Thoracic aorta (tissue), 2 donors: ENCODE data around the gene PGC. TPM values are rescaled to one million over a fixed set of nuclear protein-coding genes. Genes with fewer than 3 reads are reported as not detected.
A peak's percentile ranks its signal among the peaks of the same experiment; 100 is the strongest.

Experiments
- ATAC-seq: fragments of 150-250 bp; one replicate; pipeline ENCODE4 v1.8.0; 2017; ENCODE audit warnings: low read depth; ENCODE audit not compliant: insufficient number of reproducible peaks, low FRiP score
- DNase-seq: peaks from one replicate; pipeline ENCODE4 v3.0.0-alpha.2; 2020; ENCODE audit warnings: low spot score
- H3K27ac ChIP-seq, 2 donors: fragments of 200-600 bp; sonication (generic); 1 replicate in 1 of 2; 2 replicates in 1 of 2; pipeline ENCODE4 v1.5.1; 2016; ENCODE audit warnings: mild to moderate bottlenecking in 2 of 2, moderate library complexity in 2 of 2
- H3K27me3 ChIP-seq: fragments of 200-600 bp; sonication (generic); replicated peaks from 2 replicates; pipeline ENCODE4 v1.6.0; 2016; ENCODE audit warnings: mild to moderate bottlenecking; ENCODE audit not compliant: insufficient read depth
- H3K36me3 ChIP-seq: fragments of 200-600 bp; sonication (generic); one replicate; pipeline ENCODE4 v1.5.1; 2016
- H3K4me1 ChIP-seq, 2 donors: fragments of 200-600 bp; sonication (generic); 1 replicate in 1 of 2; 2 replicates in 1 of 2; pipeline versions ENCODE4 v1.5.1 to v1.6.0; 2016; ENCODE audit warnings: low read depth in 2 of 2, mild to moderate bottlenecking in 1 of 2; ENCODE audit not compliant: control insufficient read depth in 1 of 2
- H3K4me3 ChIP-seq: fragments of 200-600 bp; sonication (generic); 2 replicates; pipeline ENCODE4 v1.5.1; 2016; ENCODE audit warnings: mild to moderate bottlenecking
- H3K9me3 ChIP-seq: fragments of 200-600 bp; sonication (generic); 2 replicates; pipeline ENCODE4 v1.5.1; 2016
- CTCF ChIP-seq: fragments of 200-600 bp; sonication (generic); IDR thresholded peaks from one replicate; pipeline ENCODE4 v1.5.1; 2019; ENCODE audit warnings: antibody characterized with exemption
- total RNA-seq, 2 donors: library from RNA; depleted of rRNA; stranded (reverse); fragments of >200 nt; gene quantifications; one replicate each; pipeline versions ENCODE4 v1.1.0 to v1.2.3, GENCODE V29; 2016

PGC gene
- total RNA-seq, 2 donors from 2014 or later = 53.1 TPM; not detected in 1

GRCh38 chr6:41715795-41716515 lies 31.2 kb downstream of the PGC start:
- no peak overlapping the region for H3K4me3 ChIP-seq
- ATAC-seq (no peak), DNase-seq (no peak)
- no peak for TF ChIP-seq CTCF
- no peaks in the 10 kb centered on the region for H3K36me3 ChIP-seq
- H3K27ac ChIP-seq = peak overlapping the region; percentile 12 to 19
- H3K4me1 ChIP-seq = peaks cover 48 to 67% of the 10 kb centered on the region in 2 donors
- no peaks in the 10 kb centered on the region for H3K9me3 ChIP-seq
- no peaks in the 10 kb centered on the region for H3K27me3 ChIP-seq

- H3K9me3 ChIP-seq = no peaks in the 10 kb centered on the region
- DNase-seq (no peak), ATAC-seq (no peak)
- H3K27me3 ChIP-seq = no peaks in the 10 kb centered on the region
- no peak for TF ChIP-seq CTCF
- H3K4me3 ChIP-seq = no peak overlapping the region
- H3K36me3 ChIP-seq = no peaks in the 10 kb centered on the region
- peaks cover 48 to 67% of the 10 kb centered on the region in 2 donors for H3K4me1 ChIP-seq
- peak overlapping the region in 1 of 2 donors; percentile 20 for H3K27ac ChIP-seq
Measured at GRCh38 chr6:41714556-41715273, 32.5 kb downstream of the PGC start.

- Histone ChIP-seq H3K27me3 (no peaks in the 10 kb centered on the region), H3K27ac (peak overlapping the region; percentile 65 to 83), H3K36me3 (no peaks in the 10 kb centered on the region), H3K4me1 (peaks cover 48 to 64% of the 10 kb centered on the region in 2 donors), H3K4me3 (no peak overlapping the region), H3K9me3 (no peaks in the 10 kb centered on the region)
- no peak for TF ChIP-seq CTCF
- ATAC-seq = no peak
- DNase-seq = no peak
Measured at GRCh38 chr6:41713650-41714291, 33.4 kb downstream of the PGC start.

- ATAC-seq (peak; percentile 54), DNase-seq (no peak)
- no peaks in the 10 kb centered on the region for H3K27me3 ChIP-seq
- peak overlapping the region; percentile 29 for H3K4me3 ChIP-seq
- no peak for TF ChIP-seq CTCF
- no peaks in the 10 kb centered on the region for H3K9me3 ChIP-seq
- no peaks in the 10 kb centered on the region for H3K36me3 ChIP-seq
- peaks cover 42 to 61% of the 10 kb centered on the region in 2 donors for H3K4me1 ChIP-seq
- H3K27ac ChIP-seq = peak overlapping the region; percentile 65 to 83
Measured at GRCh38 chr6:41713159-41713649, 34.0 kb downstream of the PGC start.

GRCh38 chr6:41712651-41713103 lies 34.5 kb downstream of the PGC start:
- peak; percentile 53 for ATAC-seq
- Histone ChIP-seq H3K27ac (peak overlapping the region; percentile 65 to 83), H3K4me3 (peak overlapping the region; percentile 29), H3K9me3 (no peaks in the 10 kb centered on the region), H3K27me3 (no peaks in the 10 kb centered on the region), H3K36me3 (no peaks in the 10 kb centered on the region), H3K4me1 (peaks cover 38 to 60% of the 10 kb centered on the region in 2 donors)
- no peak for TF ChIP-seq CTCF
- peak; percentile 66 for DNase-seq
